IPS-15b (cell line): Measurements from ENCODE around the gene TNXB.
A peak's percentile ranks its signal among the peaks of the same experiment; 100 is the strongest.

Source experiments
- H3K27me3 ChIP-seq: one replicate; pipeline ENCODE4 v1.6.1; 2013; ENCODE audit warnings: low read length; ENCODE audit not compliant: control insufficient read depth, insufficient read depth
- H3K36me3 ChIP-seq: one replicate; pipeline ENCODE4 v1.6.1; 2013; ENCODE audit warnings: low read length; ENCODE audit not compliant: control insufficient read depth, insufficient read depth
- H3K4me1 ChIP-seq: one replicate; pipeline ENCODE4 v1.6.1; 2013; ENCODE audit warnings: mild to moderate bottlenecking, low read length; ENCODE audit not compliant: control insufficient read depth, insufficient read depth
- H3K4me3 ChIP-seq: one replicate; pipeline ENCODE4 v1.5.1; 2013; ENCODE audit warnings: low read depth, low read length
- H3K9ac ChIP-seq: one replicate; pipeline ENCODE4 v1.6.1; 2013; ENCODE audit warnings: low read depth, mild to moderate bottlenecking, low read length
- H3K9me3 ChIP-seq: one replicate; pipeline ENCODE4 v1.6.1; 2013; ENCODE audit warnings: mild to moderate bottlenecking, low read length; ENCODE audit not compliant: control insufficient read depth, insufficient read depth

The TNXB gene

GRCh38 chr6:32087574-32088486, 21.3 kb downstream of the TNXB start:
- Histone ChIP-seq H3K9ac (peak overlapping the region; percentile 47), H3K9me3 (no peaks in the 10 kb centered on the region), H3K4me3 (peak overlapping the region; percentile 30), H3K36me3 (peaks cover 3% of the 10 kb centered on the region), H3K27me3 (peaks cover 8% of the 10 kb centered on the region), H3K4me1 (peaks cover 2% of the 10 kb centered on the region)

GRCh38 chr6:32086661-32087573, 22.2 kb downstream of the TNXB start:
- peaks cover 8% of the 10 kb centered on the region for H3K27me3 ChIP-seq
- no peaks in the 10 kb centered on the region for H3K9me3 ChIP-seq
- H3K4me1 ChIP-seq = peaks cover 2% of the 10 kb centered on the region
- H3K9ac ChIP-seq = peak overlapping the region; percentile 47
- peak overlapping the region; percentile 26 for H3K4me3 ChIP-seq
- H3K36me3 ChIP-seq = peaks cover 3% of the 10 kb centered on the region

GRCh38 chr6:32085759-32086459, 23.2 kb downstream of the TNXB start:
- H3K36me3 ChIP-seq = peaks cover 3% of the 10 kb centered on the region
- H3K4me1 ChIP-seq = peaks cover 2% of the 10 kb centered on the region
- peaks cover 8% of the 10 kb centered on the region for H3K27me3 ChIP-seq
- H3K9me3 ChIP-seq = no peaks in the 10 kb centered on the region
- H3K9ac ChIP-seq = no peak overlapping the region
- H3K4me3 ChIP-seq = peak overlapping the region; percentile 26

GRCh38 chr6:32084780-32085179, 24.4 kb downstream of the TNXB start:
- no peak overlapping the region for H3K9ac ChIP-seq
- H3K27me3 ChIP-seq = peaks cover 8% of the 10 kb centered on the region
- peaks cover 3% of the 10 kb centered on the region for H3K36me3 ChIP-seq
- H3K4me3 ChIP-seq = no peak overlapping the region
- H3K4me1 ChIP-seq = peaks cover 2% of the 10 kb centered on the region
- no peaks in the 10 kb centered on the region for H3K9me3 ChIP-seq

GRCh38 chr6:32083812-32084768, 25.0 kb downstream of the TNXB start:
- H3K4me1 ChIP-seq = peaks cover 2% of the 10 kb centered on the region
- H3K9me3 ChIP-seq = no peaks in the 10 kb centered on the region
- no peak overlapping the region for H3K9ac ChIP-seq
- H3K4me3 ChIP-seq = no peak overlapping the region
- peaks cover 3% of the 10 kb centered on the region for H3K36me3 ChIP-seq
- H3K27me3 ChIP-seq = peaks cover 8% of the 10 kb centered on the region

- Histone ChIP-seq H3K4me3 (no peak overlapping the region), H3K36me3 (peaks cover 6% of the 10 kb centered on the region), H3K9me3 (no peaks in the 10 kb centered on the region), H3K27me3 (peaks cover 8% of the 10 kb centered on the region), H3K9ac (no peak overlapping the region), H3K4me1 (peaks cover 2% of the 10 kb centered on the region)
These were observed 26.2 kb downstream of the TNXB start for GRCh38 chr6:32082935-32083334.

GRCh38 chr6:32082478-32082877, 26.7 kb downstream of the TNXB start:
- no peak overlapping the region for H3K4me3 ChIP-seq
- H3K9ac ChIP-seq = no peak overlapping the region
- peaks cover 8% of the 10 kb centered on the region for H3K27me3 ChIP-seq
- H3K9me3 ChIP-seq = no peaks in the 10 kb centered on the region
- H3K4me1 ChIP-seq = peaks cover 2% of the 10 kb centered on the region
- peaks cover 6% of the 10 kb centered on the region for H3K36me3 ChIP-seq

GRCh38 chr6:32081168-32081990, 27.8 kb downstream of the TNXB start:
- peaks cover 2% of the 10 kb centered on the region for H3K4me1 ChIP-seq
- no peak overlapping the region for H3K9ac ChIP-seq
- no peak overlapping the region for H3K4me3 ChIP-seq

GRCh38 chr6:32079566-32080290, 29.4 kb downstream of the TNXB start:
- Histone ChIP-seq H3K27me3 (no peaks in the 10 kb centered on the region), H3K4me3 (no peak overlapping the region), H3K4me1 (no peaks in the 10 kb centered on the region), H3K36me3 (peaks cover 6% of the 10 kb centered on the region), H3K9me3 (no peaks in the 10 kb centered on the region), H3K9ac (no peak overlapping the region)

More at GRCh38 chr6:32081168-32081990, 27.8 kb downstream of the TNXB start:
- Histone ChIP-seq H3K27me3 (peaks cover under 1% of the 10 kb centered on the region), H3K36me3 (peaks cover 6% of the 10 kb centered on the region), H3K9me3 (no peaks in the 10 kb centered on the region)
